ENCODE results near the gene APOA5. TPM values are rescaled to one million over a fixed set of nuclear protein-coding genes. Genes with fewer than 3 reads are reported as not detected.
A peak's percentile ranks its signal among the peaks of the same experiment; 100 is the strongest.

APOA5 gene
- total and polyA plus RNA-seq, 2 of the 13 experiments (the other 11 are each of a cell fraction or from before 2014, with no cell fraction given), result 44.0 to 49.1 TPM

DNA sequence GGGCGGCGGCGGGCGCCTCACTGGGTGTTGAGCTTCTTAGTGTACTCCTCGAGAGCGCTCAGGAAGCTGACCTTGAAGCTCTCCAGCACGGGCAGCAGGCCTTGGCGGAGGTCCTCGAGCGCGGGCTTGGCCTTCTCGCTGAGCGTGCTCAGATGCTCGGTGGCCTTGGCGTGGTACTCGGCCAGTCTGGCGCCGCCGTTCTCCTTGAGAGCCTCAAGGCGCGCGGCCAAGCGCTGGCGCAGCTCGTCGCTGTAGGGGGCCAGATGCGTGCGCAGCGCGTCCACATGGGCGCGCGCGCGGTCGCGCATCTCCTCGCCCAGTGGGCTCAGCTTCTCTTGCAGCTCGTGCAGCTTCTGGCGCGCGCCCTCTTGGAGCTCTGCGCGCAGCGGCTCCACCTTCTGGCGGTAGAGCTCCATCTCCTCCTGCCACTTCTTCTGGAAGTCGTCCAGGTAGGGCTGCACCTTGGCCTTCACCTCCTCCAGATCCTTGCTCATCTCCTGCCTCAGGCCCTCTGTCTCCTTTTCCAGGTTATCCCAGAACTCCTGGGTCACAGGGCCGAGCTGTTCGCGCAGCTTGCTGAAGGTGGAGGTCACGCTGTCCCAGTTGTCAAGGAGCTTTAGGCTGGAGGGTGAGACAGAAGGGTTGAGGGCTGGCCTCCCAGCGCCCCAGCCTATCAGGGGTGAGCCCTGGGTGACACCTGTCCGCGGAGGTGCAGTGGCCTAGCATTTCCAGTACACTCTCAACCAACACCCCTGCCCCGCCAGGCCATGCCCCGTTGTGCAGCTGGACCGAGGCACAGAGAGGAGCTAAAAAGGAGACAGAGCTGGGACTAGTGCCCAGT, 44.3 kb upstream of the APOA5 start (continued):
- TF ChIP-seq MEIS2 (CRISPR knock-in tag; IDR thresholded peaks at IDR 0.05) (peak; percentile 57; the same call in 1 of the 2 replicates), SNRNP70 (IDR thresholded peaks at IDR 0.05; ENCODE audit: low read depth, low read length) (no peak), XBP1 (CRISPR knock-in tag; IDR thresholded peaks at IDR 0.05) (no peak), ZSCAN12 (CRISPR knock-in tag; IDR thresholded peaks at IDR 0.05) (no peak), SOX5 (CRISPR knock-in tag; IDR thresholded peaks at IDR 0.05; ENCODE audit: borderline replicate concordance) (no peak; the same call in 1 of the 2 replicates), ZBTB1 (CRISPR knock-in tag; IDR thresholded peaks at IDR 0.05; ENCODE audit: borderline replicate concordance) (no peak), KDM3A (CRISPR knock-in tag; IDR thresholded peaks at IDR 0.05; ENCODE audit: low read depth) (peak; percentile 94), HCFC1 (IDR thresholded peaks at IDR 0.05; ENCODE audit: low read depth, low read length) (no peak), MIER3 (CRISPR knock-in tag; IDR thresholded peaks at IDR 0.05; ENCODE audit: borderline replicate concordance) (no peak), SAFB2 (CRISPR knock-in tag; IDR thresholded peaks at IDR 0.05; ENCODE audit: borderline replicate concordance, low read depth) (no peak), CBX5 (CRISPR knock-in tag; IDR thresholded peaks at IDR 0.05; ENCODE audit: borderline replicate concordance) (peak; percentile 40; the same call in 1 of the 2 replicates), ZNF75D (CRISPR knock-in tag; IDR thresholded peaks at IDR 0.05; ENCODE audit: borderline replicate concordance) (no peak), ADNP (CRISPR knock-in tag; IDR thresholded peaks at IDR 0.05) (no peak)
- TF ChIP-seq, protein P1, sequence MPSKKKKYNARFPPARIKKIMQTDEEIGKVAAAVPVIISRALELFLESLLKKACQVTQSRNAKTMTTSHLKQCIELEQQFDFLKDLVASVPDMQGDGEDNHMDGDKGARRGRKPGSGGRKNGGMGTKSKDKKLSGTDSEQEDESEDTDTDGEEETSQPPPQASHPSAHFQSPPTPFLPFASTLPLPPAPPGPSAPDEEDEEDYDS (CRISPR knock-in tag; IDR thresholded peaks at IDR 0.05), result no peak
- TF ChIP-seq, protein P2, sequence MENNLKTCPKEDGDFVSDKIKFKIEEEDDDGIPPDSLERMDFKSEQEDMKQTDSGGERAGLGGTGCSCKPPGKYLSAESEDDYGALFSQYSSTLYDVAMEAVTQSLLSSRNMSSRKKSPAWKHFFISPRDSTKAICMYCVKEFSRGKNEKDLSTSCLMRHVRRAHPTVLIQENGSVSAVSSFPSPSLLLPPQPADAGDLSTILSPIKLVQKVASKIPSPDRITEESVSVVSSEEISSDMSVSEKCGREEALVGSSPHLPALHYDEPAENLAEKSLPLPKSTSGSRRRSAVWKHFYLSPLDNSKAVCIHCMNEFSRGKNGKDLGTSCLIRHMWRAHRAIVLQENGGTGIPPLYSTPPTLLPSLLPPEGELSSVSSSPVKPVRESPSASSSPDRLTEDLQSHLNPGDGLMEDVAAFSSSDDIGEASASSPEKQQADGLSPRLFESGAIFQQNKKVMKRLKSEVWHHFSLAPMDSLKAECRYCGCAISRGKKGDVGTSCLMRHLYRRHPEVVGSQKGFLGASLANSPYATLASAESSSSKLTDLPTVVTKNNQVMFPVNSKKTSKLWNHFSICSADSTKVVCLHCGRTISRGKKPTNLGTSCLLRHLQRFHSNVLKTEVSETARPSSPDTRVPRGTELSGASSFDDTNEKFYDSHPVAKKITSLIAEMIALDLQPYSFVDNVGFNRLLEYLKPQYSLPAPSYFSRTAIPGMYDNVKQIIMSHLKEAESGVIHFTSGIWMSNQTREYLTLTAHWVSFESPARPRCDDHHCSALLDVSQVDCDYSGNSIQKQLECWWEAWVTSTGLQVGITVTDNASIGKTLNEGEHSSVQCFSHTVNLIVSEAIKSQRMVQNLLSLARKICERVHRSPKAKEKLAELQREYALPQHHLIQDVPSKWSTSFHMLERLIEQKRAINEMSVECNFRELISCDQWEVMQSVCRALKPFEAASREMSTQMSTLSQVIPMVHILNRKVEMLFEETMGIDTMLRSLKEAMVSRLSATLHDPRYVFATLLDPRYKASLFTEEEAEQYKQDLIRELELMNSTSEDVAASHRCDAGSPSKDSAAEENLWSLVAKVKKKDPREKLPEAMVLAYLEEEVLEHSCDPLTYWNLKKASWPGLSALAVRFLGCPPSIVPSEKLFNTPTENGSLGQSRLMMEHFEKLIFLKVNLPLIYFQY (CRISPR knock-in tag; IDR thresholded peaks at IDR 0.05; ENCODE audit: borderline replicate concordance), result no peak
- TF ChIP-seq, protein P3, sequence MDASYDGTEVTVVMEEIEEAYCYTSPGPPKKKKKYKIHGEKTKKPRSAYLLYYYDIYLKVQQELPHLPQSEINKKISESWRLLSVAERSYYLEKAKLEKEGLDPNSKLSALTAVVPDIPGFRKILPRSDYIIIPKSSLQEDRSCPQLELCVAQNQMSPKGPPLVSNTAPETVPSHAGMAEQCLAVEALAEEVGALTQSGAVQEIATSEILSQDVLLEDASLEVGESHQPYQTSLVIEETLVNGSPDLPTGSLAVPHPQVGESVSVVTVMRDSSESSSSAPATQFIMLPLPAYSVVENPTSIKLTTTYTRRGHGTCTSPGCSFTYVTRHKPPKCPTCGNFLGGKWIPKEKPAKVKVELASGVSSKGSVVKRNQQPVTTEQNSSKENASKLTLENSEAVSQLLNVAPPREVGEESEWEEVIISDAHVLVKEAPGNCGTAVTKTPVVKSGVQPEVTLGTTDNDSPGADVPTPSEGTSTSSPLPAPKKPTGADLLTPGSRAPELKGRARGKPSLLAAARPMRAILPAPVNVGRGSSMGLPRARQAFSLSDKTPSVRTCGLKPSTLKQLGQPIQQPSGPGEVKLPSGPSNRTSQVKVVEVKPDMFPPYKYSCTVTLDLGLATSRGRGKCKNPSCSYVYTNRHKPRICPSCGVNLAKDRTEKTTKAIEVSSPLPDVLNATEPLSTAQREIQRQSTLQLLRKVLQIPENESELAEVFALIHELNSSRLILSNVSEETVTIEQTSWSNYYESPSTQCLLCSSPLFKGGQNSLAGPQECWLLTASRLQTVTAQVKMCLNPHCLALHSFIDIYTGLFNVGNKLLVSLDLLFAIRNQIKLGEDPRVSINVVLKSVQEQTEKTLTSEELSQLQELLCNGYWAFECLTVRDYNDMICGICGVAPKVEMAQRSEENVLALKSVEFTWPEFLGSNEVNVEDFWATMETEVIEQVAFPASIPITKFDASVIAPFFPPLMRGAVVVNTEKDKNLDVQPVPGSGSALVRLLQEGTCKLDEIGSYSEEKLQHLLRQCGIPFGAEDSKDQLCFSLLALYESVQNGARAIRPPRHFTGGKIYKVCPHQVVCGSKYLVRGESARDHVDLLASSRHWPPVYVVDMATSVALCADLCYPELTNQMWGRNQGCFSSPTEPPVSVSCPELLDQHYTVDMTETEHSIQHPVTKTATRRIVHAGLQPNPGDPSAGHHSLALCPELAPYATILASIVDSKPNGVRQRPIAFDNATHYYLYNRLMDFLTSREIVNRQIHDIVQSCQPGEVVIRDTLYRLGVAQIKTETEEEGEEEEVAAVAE (CRISPR knock-in tag; IDR thresholded peaks at IDR 0.05; ENCODE audit: borderline replicate concordance), result no peak
- TF ChIP-seq, protein P4, sequence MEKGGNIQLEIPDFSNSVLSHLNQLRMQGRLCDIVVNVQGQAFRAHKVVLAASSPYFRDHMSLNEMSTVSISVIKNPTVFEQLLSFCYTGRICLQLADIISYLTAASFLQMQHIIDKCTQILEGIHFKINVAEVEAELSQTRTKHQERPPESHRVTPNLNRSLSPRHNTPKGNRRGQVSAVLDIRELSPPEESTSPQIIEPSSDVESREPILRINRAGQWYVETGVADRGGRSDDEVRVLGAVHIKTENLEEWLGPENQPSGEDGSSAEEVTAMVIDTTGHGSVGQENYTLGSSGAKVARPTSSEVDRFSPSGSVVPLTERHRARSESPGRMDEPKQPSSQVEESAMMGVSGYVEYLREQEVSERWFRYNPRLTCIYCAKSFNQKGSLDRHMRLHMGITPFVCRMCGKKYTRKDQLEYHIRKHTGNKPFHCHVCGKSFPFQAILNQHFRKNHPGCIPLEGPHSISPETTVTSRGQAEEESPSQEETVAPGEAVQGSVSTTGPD (CRISPR knock-in tag; IDR thresholded peaks at IDR 0.05), result no peak

Measured in HepG2 (cell line).